Fibroblast of lung (primary cell): ENCODE data around the gene CDKN1A. TPM values are rescaled to one million over a fixed set of nuclear protein-coding genes. Genes with fewer than 3 reads are reported as not detected.
A peak's percentile ranks its signal among the peaks of the same experiment; 100 is the strongest.

Experiments used
- DNase-seq, 2 donors: peaks; one replicate each; pipeline versions ENCODE4 v3.0.0 to v3.0.0-alpha.2; 2010; ENCODE audit warnings: low read depth in 2 of 2
- H2AFZ ChIP-seq: 2 replicates; pipeline ENCODE4 v1.5.1; 2012; ENCODE audit warnings: low read length, control low read depth, inconsistent platforms
- H3K27ac ChIP-seq: 2 replicates; pipeline ENCODE4 v1.5.1; 2011; ENCODE audit warnings: low read length, control low read depth; ENCODE audit not compliant: insufficient read depth
- H3K27me3 ChIP-seq: 2 replicates; pipeline ENCODE4 v1.5.1; 2011; ENCODE audit warnings: mild to moderate bottlenecking, low read length; ENCODE audit not compliant: control insufficient read depth, insufficient read depth
- H3K36me3 ChIP-seq: 2 replicates; pipeline ENCODE4 v1.5.1; 2011; ENCODE audit warnings: low read length; ENCODE audit not compliant: control insufficient read depth, insufficient read depth
- H3K4me1 ChIP-seq: 2 replicates; pipeline ENCODE4 v1.5.1; 2011; ENCODE audit warnings: low read length; ENCODE audit not compliant: control insufficient read depth, insufficient read depth; ENCODE audit errors: extremely low read depth
- H3K4me2 ChIP-seq: 2 replicates; pipeline ENCODE4 v1.5.1; 2011; ENCODE audit warnings: low read length, control low read depth; ENCODE audit not compliant: insufficient read depth; ENCODE audit errors: extremely low read depth
- H3K4me3 ChIP-seq, 4 experiments: fragments of 200-600 bp in 1 of 4; sonication (generic) in 1 of 4; replicated peaks in 1 of 4; 2 replicates each; pipeline ENCODE4 v1.5.1; 2011 to 2016; ENCODE audit warnings: low read length in 4 of 4, low read depth in 3 of 4, mild to moderate bottlenecking in 3 of 4, control low read depth in 2 of 4, inconsistent platforms in 1 of 4, mixed read lengths in 1 of 4; ENCODE audit not compliant: insufficient read depth in 1 of 4; ENCODE audit errors: control extremely low read depth in 1 of 4
- H3K79me2 ChIP-seq: 2 replicates; pipeline ENCODE4 v1.5.1; 2012; ENCODE audit warnings: mild to moderate bottlenecking, low read length, inconsistent platforms; ENCODE audit not compliant: control insufficient read depth, insufficient read depth
- H3K9ac ChIP-seq: 2 replicates; pipeline ENCODE4 v1.5.1; 2011; ENCODE audit warnings: mild to moderate bottlenecking, low read length, control low read depth; ENCODE audit not compliant: insufficient read depth
- H3K9me3 ChIP-seq: 2 replicates; pipeline ENCODE4 v1.5.1; 2012; ENCODE audit warnings: low read depth, low read length; ENCODE audit not compliant: control insufficient read depth, insufficient read depth
- H4K20me1 ChIP-seq: 2 replicates; pipeline ENCODE4 v1.5.1; 2011; ENCODE audit warnings: low read length; ENCODE audit not compliant: control insufficient read depth, insufficient read depth; ENCODE audit errors: extremely low read depth
- EZH2 ChIP-seq: IDR thresholded peaks from 2 replicates; pipeline ENCODE4 v1.5.1; 2012; ENCODE audit warnings: low read length, control low read depth, mild to moderate bottlenecking; ENCODE audit errors: missing control alignments
- polyA plus RNA-seq, 2 donors: library from polyadenylated mRNA; depleted of rRNA in 1 of 2; stranded (reverse) in 1 of 2; unstranded in 1 of 2; fragments of >200 nt; gene quantifications; 2 replicates each; pipeline ENCODE4 v1.2.1, GENCODE V29; 2011 to 2012; ENCODE audit warnings: missing spikeins in 1 of 2
- total RNA-seq: library from RNA; depleted of rRNA; stranded (reverse); fragments of >200 nt; gene quantifications from 2 replicates; pipeline ENCODE4 v1.2.1, GENCODE V29; 2014
- TF ChIP-seq, protein P1 (sequence below), 2 donors: IDR thresholded peaks in 1 of 2; conservative IDR thresholded peaks in 1 of 2; 1 replicate in 1 of 2; 2 replicates in 1 of 2; pipeline ENCODE4 v1.5.1; 2011 to 2012; ENCODE audit warnings: low read length in 2 of 2, control low read depth in 1 of 2, inconsistent platforms in 1 of 2, low read depth in 1 of 2, mild to moderate bottlenecking in 1 of 2

The CDKN1A gene
- total and polyA plus RNA-seq, 2 donors (not counting 1 experiment from before 2014, with no cell fraction given): 166 to 900 TPM

DNA sequence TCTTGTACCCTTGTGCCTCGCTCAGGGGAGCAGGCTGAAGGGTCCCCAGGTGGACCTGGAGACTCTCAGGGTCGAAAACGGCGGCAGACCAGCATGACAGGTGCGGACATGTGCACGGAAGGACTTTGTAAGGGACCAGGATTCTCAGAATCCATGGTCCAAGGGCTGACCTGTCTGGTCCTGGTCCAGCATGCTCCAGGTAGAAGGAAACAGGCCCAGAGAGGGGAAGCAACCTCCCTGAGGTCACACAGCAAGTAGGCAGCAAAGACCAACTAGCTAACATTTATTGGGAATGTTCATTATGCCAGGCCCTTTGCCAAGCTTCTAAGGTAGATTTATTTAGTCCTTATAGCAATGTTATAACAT, 5.9 kb downstream of the CDKN1A start:
- H3K27ac ChIP-seq: no peak overlapping the region
- H3K36me3 ChIP-seq: peaks cover 29% of the 10 kb centered on the region
- H3K9me3 ChIP-seq: no peaks in the 10 kb centered on the region
- H3K4me2 ChIP-seq: no peak overlapping the region
- H3K27me3 ChIP-seq: no peaks in the 10 kb centered on the region
- H3K4me3 ChIP-seq: peak overlapping the region in 2 of 4 experiments; percentile 20 to 96
- H2AFZ ChIP-seq: no peak overlapping the region
- H4K20me1 ChIP-seq: peaks cover 3% of the 10 kb centered on the region
- no peak for DNase-seq
- peaks cover 52% of the 10 kb centered on the region for H3K79me2 ChIP-seq
- no peak overlapping the region for H3K9ac ChIP-seq
- no peak for TF ChIP-seq EZH2
- TF ChIP-seq, protein P1, sequence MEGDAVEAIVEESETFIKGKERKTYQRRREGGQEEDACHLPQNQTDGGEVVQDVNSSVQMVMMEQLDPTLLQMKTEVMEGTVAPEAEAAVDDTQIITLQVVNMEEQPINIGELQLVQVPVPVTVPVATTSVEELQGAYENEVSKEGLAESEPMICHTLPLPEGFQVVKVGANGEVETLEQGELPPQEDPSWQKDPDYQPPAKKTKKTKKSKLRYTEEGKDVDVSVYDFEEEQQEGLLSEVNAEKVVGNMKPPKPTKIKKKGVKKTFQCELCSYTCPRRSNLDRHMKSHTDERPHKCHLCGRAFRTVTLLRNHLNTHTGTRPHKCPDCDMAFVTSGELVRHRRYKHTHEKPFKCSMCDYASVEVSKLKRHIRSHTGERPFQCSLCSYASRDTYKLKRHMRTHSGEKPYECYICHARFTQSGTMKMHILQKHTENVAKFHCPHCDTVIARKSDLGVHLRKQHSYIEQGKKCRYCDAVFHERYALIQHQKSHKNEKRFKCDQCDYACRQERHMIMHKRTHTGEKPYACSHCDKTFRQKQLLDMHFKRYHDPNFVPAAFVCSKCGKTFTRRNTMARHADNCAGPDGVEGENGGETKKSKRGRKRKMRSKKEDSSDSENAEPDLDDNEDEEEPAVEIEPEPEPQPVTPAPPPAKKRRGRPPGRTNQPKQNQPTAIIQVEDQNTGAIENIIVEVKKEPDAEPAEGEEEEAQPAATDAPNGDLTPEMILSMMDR (conservative IDR thresholded peaks at IDR 0.05 in 1 of 2, IDR thresholded peaks at IDR 0.05 in 1 of 2; ENCODE audit: low read depth in 1 of 2, low read length in 2 of 2): no peak
- peaks cover 5% of the 10 kb centered on the region for H3K4me1 ChIP-seq

DNA sequence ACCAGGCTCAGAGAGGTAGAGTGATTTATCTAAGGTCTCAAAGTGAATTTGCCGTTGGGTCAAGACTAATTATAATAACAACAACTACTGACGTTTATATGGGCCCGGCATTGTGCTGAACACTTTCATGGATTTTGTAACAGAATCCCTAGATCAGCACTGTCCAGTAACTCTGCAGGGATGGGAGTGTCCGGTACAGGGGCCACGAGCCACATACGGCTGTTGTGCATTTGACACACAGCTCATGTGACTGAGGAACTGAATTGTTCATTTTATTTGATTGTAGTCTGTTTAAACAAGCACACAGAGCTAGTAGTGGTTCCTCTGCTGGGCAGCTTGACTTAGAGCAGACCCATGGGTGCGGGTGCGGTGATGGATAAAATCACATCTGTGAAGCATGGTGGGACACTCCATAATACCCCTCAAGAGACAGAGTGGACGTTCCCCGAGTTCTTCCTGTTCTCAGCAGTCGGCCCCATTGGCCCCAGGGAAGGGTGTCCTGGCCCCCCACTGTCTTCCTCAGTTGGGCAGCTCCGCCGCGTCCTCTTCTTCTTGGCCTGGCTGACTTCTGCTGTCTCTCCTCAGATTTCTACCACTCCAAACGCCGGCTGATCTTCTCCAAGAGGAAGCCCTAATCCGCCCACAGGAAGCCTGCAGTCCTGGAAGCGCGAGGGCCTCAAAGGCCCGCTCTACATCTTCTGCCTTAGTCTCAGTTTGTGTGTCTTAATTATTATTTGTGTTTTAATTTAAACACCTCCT, 6.8 kb downstream of the CDKN1A start:
- peaks cover 45% of the 10 kb centered on the region for H3K79me2 ChIP-seq
- H3K27me3 ChIP-seq: no peaks in the 10 kb centered on the region
- peaks cover 3% of the 10 kb centered on the region for H4K20me1 ChIP-seq
- H3K4me1 ChIP-seq: peaks cover 5% of the 10 kb centered on the region
- no peak overlapping the region for H3K4me3 ChIP-seq
- H3K9me3 ChIP-seq: no peaks in the 10 kb centered on the region
- no peak overlapping the region for H3K27ac ChIP-seq
- no peak for TF ChIP-seq EZH2
- TF ChIP-seq, protein P1 (conservative IDR thresholded peaks at IDR 0.05 in 1 of 2, IDR thresholded peaks at IDR 0.05 in 1 of 2; ENCODE audit: low read depth in 1 of 2, low read length in 2 of 2): no peak
- DNase-seq: no peak
- no peak overlapping the region for H3K4me2 ChIP-seq
- H2AFZ ChIP-seq: no peak overlapping the region
- H3K9ac ChIP-seq: no peak overlapping the region
- peaks cover 29% of the 10 kb centered on the region for H3K36me3 ChIP-seq

GRCh38 chr6:36685926-36686667, 7.6 kb downstream of the CDKN1A start:
- Histone ChIP-seq H2AFZ (no peak overlapping the region), H4K20me1 (peaks cover 3% of the 10 kb centered on the region), H3K4me3 (no peak overlapping the region), H3K27me3 (no peaks in the 10 kb centered on the region), H3K36me3 (peaks cover 29% of the 10 kb centered on the region), H3K79me2 (peaks cover 38% of the 10 kb centered on the region), H3K9ac (no peak overlapping the region), H3K9me3 (no peaks in the 10 kb centered on the region), H3K4me2 (no peak overlapping the region), H3K27ac (no peak overlapping the region), H3K4me1 (peaks cover 5% of the 10 kb centered on the region)
- DNase-seq: no peak
- TF ChIP-seq, protein P1 (conservative IDR thresholded peaks at IDR 0.05 in 1 of 2, IDR thresholded peaks at IDR 0.05 in 1 of 2; ENCODE audit: low read depth in 1 of 2, low read length in 2 of 2): no peak
- TF ChIP-seq EZH2: no peak
